MCF 10A (cell line): ENCODE data around the gene HIVEP2. TPM values are rescaled to one million over a fixed set of nuclear protein-coding genes. Genes with fewer than 3 reads are reported as not detected.

Source experiments
- BruUV-seq: library from RNA; stranded (reverse); fragments of 400-500 nt; replicated peaks from 2 replicates; lab custom pipeline; 2021; lab: Mats Ljungman, UMichigan
- CTCF ChIA-PET: fragments of 300-600 bp; sonication (Branson Sonifier 250); formaldehyde crosslinking; extraction: SDS; loops from one replicate; lab custom pipeline; 2021; ENCODE audit warnings: antibody characterized with exemption, inconsistent platforms; lab: Yijun Ruan, JAX
- POLR2A ChIA-PET: fragments of 300-600, 350-650 bp; sonication (Branson Sonifier 250); formaldehyde crosslinking; extraction: SDS; loops from one replicate; lab custom pipeline; 2020; ENCODE audit warnings: antibody characterized with exemption, inconsistent platforms; lab: Yijun Ruan, JAX
- DNase-seq: peaks from one replicate; pipeline ENCODE4 v3.0.0-alpha.2; 2018; ENCODE audit not compliant: unreplicated experiment
- H3K27ac Mint-ChIP-seq: one replicate; pipeline ENCODE4 v1.8.0; 2022; ENCODE audit warnings: mild to moderate bottlenecking, low read depth, mixed read lengths; ENCODE audit not compliant: unreplicated experiment
- H3K27me3 Mint-ChIP-seq: one replicate; pipeline ENCODE4 v1.8.0; 2022; ENCODE audit warnings: mixed read lengths; ENCODE audit not compliant: insufficient read depth, unreplicated experiment
- H3K36me3 Mint-ChIP-seq: one replicate; pipeline ENCODE4 v1.8.0; 2022; ENCODE audit warnings: mild to moderate bottlenecking, moderate library complexity, mixed read lengths; ENCODE audit not compliant: insufficient read depth, unreplicated experiment
- H3K4me1 Mint-ChIP-seq: one replicate; pipeline ENCODE4 v1.8.0; 2022; ENCODE audit warnings: mixed read lengths; ENCODE audit not compliant: insufficient read depth, unreplicated experiment
- H3K4me3 Mint-ChIP-seq: one replicate; pipeline ENCODE4 v1.8.0; 2022; ENCODE audit warnings: mild to moderate bottlenecking, moderate library complexity, mixed read lengths; ENCODE audit not compliant: unreplicated experiment
- H3K9me3 Mint-ChIP-seq: one replicate; pipeline ENCODE4 v1.8.0; 2022; ENCODE audit warnings: mixed read lengths; ENCODE audit not compliant: unreplicated experiment
- CTCF ChIP-seq: fragments of 200-600 bp; IDR thresholded peaks from one replicate; pipeline ENCODE4 v1.8.0; 2022; ENCODE audit warnings: antibody characterized with exemption, mild to moderate bottlenecking; ENCODE audit not compliant: unreplicated experiment
- intact Hi-C: fragments of 100-400 bp; cut with micrococcal nuclease; formaldehyde crosslinking; loops from 2 replicates; pipeline ENCODE4 v1.14.1; 2022
- total RNA-seq: library from RNA; stranded (reverse); gene quantifications from 2 replicates; pipeline ENCODE4 v1.2.3, GENCODE V29; 2022

The HIVEP2 gene
- total RNA-seq, 1 experiment from 2014 or later = 23.6 TPM

GRCh38 chr6:142857796-142858555 lies 87.0 kb downstream of the HIVEP2 start:
- Mint-ChIP-seq H3K36me3 (peaks cover 15% of the 10 kb centered on the region), H3K4me3 (no peak overlapping the region), H3K4me1 (peaks cover 18% of the 10 kb centered on the region), H3K9me3 (no peaks in the 10 kb centered on the region), H3K27me3 (no peaks in the 10 kb centered on the region), H3K27ac (no peak overlapping the region)
- TF ChIP-seq CTCF = no peak
- no peak for DNase-seq
- CTCF ChIA-PET = interaction anchor here (0.8 kb wide), 1 partner anchor 9 kb away, joined by 4 read pairs; no protein-coding TSS in a partner anchor
- intact Hi-C loops = no loop called here
- no TSS peak for BruUV-seq
- POLR2A ChIA-PET = no interaction called here

GRCh38 chr6:142857233-142857761 lies 87.7 kb downstream of the HIVEP2 start:
- H3K4me3 Mint-ChIP-seq = no peak overlapping the region
- H3K9me3 Mint-ChIP-seq = no peaks in the 10 kb centered on the region
- intact Hi-C loops = no loop called here
- no peak for DNase-seq
- H3K4me1 Mint-ChIP-seq = peaks cover 19% of the 10 kb centered on the region
- H3K36me3 Mint-ChIP-seq = peaks cover 15% of the 10 kb centered on the region
- TF ChIP-seq CTCF = no peak
- no TSS peak for BruUV-seq
- POLR2A ChIA-PET = interaction anchor here (1.2 kb wide), 1 partner anchor 9 kb away, joined by 3 read pairs; no protein-coding TSS in a partner anchor
- H3K27me3 Mint-ChIP-seq = no peaks in the 10 kb centered on the region
- CTCF ChIA-PET = no interaction called here
- H3K27ac Mint-ChIP-seq = no peak overlapping the region

GRCh38 chr6:142856624-142857232 lies 88.2 kb downstream of the HIVEP2 start:
- ChIA-PET CTCF (interaction anchor here (0.7 kb wide), 1 partner anchor 1203 kb away, joined by 3 read pairs; no protein-coding TSS in a partner anchor), POLR2A (interaction anchor here (0.8 to 1.2 kb wide), 2 partner anchors 9 kb away, joined by 3 read pairs; no protein-coding TSS in a partner anchor)
- Mint-ChIP-seq H3K27ac (no peak overlapping the region), H3K9me3 (no peaks in the 10 kb centered on the region), H3K36me3 (peaks cover 15% of the 10 kb centered on the region), H3K4me1 (peaks cover 19% of the 10 kb centered on the region), H3K27me3 (no peaks in the 10 kb centered on the region), H3K4me3 (no peak overlapping the region)
- no peak for DNase-seq
- TF ChIP-seq CTCF = no peak
- no TSS peak for BruUV-seq
- intact Hi-C loops = no loop called here
